Astrocyte (in vitro differentiated cells and primary cell): ENCODE measurements around the gene SEMA3A.

Source experiments
- EZH2 ChIP-seq: IDR thresholded peaks from 2 replicates; pipeline ENCODE4 v1.6.1; 2012; ENCODE audit warnings: mild to moderate bottlenecking, low read length, inconsistent platforms; ENCODE audit not compliant: insufficient read depth
- TF ChIP-seq, protein P1 (sequence below): IDR thresholded peaks from 2 replicates; pipeline ENCODE4 v1.5.1; 2011; ENCODE audit warnings: low read depth, mild to moderate bottlenecking, inconsistent platforms, low read length, moderate library complexity; ENCODE audit not compliant: insufficient read depth

DNA sequence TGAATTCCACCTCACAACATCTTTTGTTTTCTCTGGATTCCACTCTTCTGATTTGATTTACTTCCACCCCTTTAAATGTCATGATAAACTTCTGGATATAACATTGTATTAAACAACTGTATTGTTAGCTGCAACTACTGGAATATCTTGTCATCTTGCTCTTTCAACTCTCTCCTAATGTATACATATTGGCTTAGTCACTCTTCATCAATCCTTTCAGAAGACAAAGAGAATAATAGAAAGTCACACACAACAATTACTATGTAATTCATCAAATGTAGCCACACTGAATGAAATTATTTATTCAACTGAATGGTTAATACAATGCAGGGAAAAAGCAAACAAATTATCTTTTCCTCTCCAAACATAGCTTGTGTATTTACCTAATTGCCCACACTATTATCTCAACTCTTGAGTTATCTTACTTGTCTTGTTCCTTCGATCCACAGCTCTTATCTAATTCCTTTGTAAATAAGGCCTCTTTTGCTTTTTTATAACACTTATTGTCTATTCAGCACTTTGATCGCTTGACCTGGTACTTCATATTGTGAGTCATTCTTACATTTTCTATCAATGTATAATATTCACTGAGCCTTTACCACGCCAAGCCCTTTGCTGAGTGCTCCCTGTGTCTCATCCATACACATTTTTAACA, 16.7 kb downstream of the SEMA3A start:
- TF ChIP-seq, protein P1, sequence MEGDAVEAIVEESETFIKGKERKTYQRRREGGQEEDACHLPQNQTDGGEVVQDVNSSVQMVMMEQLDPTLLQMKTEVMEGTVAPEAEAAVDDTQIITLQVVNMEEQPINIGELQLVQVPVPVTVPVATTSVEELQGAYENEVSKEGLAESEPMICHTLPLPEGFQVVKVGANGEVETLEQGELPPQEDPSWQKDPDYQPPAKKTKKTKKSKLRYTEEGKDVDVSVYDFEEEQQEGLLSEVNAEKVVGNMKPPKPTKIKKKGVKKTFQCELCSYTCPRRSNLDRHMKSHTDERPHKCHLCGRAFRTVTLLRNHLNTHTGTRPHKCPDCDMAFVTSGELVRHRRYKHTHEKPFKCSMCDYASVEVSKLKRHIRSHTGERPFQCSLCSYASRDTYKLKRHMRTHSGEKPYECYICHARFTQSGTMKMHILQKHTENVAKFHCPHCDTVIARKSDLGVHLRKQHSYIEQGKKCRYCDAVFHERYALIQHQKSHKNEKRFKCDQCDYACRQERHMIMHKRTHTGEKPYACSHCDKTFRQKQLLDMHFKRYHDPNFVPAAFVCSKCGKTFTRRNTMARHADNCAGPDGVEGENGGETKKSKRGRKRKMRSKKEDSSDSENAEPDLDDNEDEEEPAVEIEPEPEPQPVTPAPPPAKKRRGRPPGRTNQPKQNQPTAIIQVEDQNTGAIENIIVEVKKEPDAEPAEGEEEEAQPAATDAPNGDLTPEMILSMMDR = no peak
- TF ChIP-seq EZH2 = no peak
